ENCODE results near the gene CAB39L.

DNA sequence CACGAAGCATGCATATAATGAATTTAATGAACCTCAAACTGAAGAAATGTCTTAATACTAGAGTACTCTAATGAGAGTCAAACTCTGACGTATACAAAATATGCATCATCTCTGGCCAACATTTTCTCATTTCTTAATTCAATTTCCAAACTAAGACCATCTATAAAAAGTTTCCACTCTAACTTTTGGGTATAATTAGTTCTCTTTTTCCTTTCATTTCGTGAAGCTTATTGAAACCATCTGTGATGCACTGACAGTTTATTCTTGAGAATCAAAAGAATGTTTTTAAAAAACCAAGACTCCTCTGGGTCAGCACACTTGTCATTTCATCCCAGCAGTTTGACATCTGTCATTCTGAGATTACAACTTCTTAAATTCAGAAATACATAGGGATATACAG is 90.0 kb downstream of the CAB39L start:
- TF ChIP-seq, protein P1, sequence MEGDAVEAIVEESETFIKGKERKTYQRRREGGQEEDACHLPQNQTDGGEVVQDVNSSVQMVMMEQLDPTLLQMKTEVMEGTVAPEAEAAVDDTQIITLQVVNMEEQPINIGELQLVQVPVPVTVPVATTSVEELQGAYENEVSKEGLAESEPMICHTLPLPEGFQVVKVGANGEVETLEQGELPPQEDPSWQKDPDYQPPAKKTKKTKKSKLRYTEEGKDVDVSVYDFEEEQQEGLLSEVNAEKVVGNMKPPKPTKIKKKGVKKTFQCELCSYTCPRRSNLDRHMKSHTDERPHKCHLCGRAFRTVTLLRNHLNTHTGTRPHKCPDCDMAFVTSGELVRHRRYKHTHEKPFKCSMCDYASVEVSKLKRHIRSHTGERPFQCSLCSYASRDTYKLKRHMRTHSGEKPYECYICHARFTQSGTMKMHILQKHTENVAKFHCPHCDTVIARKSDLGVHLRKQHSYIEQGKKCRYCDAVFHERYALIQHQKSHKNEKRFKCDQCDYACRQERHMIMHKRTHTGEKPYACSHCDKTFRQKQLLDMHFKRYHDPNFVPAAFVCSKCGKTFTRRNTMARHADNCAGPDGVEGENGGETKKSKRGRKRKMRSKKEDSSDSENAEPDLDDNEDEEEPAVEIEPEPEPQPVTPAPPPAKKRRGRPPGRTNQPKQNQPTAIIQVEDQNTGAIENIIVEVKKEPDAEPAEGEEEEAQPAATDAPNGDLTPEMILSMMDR (conservative IDR thresholded peaks at IDR 0.05; ENCODE audit: low read length), result no peak
- no peak for TF ChIP-seq EZH2phosphoT487 (IDR thresholded peaks at IDR 0.05; ENCODE audit: borderline replicate concordance)
